NCI-H128 (cell line): ENCODE measurements around the gene AGPAT1.
"Not testable (repeated sequence)": the region's sequence is repeated elsewhere in the genome, so short reads cannot be mapped to it uniquely, and the experiment has no call there.

Experiments used
- DNase-seq: peaks from one replicate; lab custom pipeline; 2025; ENCODE audit not compliant: unreplicated experiment; lab: John Stamatoyannopoulos, UW

AGPAT1 gene, protein sequence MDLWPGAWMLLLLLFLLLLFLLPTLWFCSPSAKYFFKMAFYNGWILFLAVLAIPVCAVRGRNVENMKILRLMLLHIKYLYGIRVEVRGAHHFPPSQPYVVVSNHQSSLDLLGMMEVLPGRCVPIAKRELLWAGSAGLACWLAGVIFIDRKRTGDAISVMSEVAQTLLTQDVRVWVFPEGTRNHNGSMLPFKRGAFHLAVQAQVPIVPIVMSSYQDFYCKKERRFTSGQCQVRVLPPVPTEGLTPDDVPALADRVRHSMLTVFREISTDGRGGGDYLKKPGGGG

DNA sequence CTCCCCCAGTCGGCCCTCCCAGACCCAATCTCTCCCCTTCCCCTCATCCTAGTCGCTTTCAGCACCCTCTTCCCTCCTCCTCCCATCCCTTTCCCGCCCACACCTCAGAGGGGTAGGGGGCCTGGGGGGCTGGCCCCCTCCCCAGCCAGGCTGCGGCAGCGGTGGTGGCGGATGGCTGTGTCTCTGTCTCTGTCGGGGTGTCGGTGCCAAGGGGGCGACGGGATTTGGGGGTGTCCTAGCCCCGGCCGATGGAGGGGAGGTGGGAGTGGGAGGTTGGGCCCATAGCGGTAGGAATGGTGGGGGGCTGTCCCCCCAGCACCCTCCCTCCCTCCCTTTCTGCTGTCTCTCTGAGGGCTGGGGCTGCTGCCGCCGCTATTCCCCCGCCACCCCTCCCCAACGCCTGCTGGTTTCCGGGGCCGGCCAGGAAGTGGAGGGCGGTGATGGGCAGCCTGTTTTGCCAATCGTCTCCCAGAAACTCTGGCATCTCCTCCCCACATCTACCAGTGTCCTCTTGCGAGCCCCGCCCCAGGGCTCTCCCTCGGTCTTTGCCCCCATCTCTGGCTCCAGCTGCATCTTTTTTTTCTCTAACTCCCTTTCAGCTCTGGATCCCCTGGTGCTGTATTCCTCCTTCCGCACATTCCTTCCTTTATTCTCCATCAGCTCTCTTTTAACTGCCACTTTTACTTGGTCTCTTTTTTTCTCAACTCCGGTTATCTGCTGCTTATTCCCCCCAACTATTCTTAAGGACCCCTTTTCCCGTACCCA lies at the start of gene AGPAT1:
Gene AGPAT1, minus strand, starts transcription at position 374 of the 765 bp plus-strand sequence. CDS start 4,588 bp downstream, outside the sequence.
- DNase-seq: peak; percentile 85

DNA sequence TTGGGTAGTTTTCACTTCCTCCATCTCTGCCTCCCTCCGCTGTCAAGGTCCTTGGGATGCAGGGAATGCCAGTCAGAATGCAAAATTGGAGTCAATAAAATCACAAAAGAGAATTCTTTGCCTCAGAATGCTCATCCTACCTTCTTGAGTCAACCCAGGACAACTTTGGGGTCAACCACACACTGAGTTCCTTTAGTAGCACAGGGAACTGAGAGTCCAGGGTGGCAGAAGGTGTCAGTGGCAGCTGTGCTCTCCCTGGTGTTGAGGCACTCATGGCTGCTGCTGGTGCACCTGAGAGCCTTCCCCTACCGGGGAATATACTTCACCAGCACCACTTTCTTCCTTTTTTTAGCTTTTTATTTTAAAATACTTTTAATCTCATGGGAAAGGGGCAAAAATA lies 48.8 kb upstream of the AGPAT1 start:
- DNase-seq: no peak

DNA sequence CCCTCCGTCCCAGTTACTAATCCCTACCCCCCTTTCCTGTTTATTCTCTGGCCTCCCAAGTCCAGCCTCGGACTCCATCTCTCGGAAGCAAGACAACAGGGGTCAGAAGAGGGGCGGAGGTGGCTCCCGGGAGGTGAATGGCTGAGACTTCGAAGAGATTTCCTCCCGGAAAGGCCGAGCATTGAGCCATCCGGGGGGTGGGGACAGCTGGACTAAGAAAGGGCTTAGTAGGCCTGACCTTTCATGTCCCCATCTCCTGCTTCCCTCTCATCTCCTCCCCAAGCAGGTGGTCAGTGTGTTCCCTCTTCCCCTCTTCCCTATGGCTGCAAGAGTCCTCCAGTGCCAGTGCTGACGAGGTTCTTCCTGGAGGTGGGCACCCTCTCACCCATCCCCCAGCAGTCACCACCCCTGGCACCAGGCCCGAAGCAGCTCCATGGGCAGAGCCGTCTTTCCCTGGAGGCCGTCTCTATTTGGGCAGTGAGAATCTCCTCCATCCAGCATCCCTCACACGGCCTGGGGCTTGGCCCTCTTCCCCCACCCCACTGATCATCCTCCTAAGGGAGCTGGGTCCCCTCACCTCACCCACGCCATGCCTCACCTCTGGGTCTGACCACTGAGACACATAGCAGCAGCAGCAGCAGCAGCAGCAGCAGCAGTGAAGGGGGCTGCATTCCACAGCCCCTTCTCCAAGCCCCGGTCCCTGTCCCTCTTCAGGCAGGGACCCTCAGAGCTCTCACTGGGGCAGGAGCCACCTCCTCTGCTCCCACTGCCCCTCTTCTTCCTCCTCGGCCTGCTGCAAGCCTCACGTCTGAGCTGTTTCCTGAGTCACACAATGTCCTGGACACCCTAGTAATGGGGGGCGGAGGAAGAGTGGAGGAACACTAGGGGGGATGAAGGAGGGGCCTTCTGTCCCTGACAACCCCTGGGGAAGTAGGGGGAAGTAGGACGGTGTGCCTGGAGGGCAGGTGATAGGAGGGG lies 47.7 kb upstream of the AGPAT1 start, which contains the start of gene NOTCH4:
Gene NOTCH4, minus strand, starts transcription at position 810 of the 978 bp plus-strand sequence. Its CDS starts 139 bp downstream, at position 671.
- no peak for DNase-seq

DNA sequence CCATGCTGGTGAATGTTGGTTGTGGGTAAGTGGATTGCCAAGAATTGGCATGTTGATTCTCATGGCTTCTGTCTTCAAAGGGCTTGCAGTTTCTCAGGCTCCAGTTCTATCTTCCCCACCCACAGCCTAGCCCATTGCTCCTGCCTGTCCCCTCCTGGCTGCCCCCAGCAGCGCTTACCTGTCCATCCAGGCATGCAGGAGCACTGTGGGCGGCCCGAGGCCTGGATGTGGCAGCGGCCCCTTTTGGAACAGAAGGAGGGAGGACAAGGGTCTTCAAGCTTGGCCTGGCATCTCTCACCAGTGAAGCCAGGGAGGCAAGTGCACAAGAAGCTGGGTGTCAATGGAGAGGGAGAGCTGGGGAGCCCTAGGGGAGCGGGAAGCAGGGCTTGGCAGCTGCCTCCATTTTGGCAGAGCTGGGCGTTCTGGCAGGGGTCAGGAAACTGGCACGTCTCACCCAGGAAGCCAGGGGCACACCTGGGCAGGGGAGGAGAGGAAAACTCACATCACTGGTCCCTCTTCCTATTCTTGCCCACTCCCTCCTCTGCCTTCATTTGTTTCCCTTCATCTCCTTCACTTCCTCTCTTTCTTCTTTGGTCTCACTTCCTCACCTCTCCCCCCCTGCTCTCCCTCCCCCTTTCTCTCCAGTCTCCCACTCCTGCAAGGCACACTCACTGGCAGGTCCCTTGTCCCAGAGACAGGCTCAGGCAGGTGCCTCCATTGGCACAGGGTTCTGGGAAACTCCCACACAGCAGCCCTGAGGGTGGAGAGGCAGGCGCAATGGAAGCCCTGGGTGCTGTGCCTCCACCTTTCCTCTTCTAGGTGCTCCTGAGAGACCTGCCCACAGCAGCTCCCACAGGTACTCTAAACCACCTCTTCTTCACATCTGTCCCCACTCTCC lies 46.7 kb upstream of the AGPAT1 start:
- no peak for DNase-seq

DNA sequence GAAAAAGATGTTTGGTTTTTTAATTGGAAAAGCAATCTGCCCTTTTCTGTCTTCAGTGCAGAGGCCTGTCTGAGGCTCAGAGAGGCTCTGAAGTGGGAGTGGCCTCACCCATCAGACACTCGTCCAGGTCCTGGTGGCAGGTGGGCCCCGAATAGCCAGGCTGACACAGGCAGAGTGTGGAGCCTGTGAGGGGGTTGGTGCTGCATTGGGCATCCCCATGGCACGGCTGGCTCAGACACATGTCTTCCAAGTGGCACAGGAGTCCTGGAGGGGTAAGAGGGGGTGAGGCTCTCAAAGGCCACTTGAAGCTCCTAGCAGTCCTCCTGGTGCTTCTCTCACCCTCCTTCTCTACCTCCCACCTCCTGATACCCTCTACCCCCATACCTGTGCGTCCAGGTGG lies 44.1 kb upstream of the AGPAT1 start:
- DNase-seq: no peak

DNA sequence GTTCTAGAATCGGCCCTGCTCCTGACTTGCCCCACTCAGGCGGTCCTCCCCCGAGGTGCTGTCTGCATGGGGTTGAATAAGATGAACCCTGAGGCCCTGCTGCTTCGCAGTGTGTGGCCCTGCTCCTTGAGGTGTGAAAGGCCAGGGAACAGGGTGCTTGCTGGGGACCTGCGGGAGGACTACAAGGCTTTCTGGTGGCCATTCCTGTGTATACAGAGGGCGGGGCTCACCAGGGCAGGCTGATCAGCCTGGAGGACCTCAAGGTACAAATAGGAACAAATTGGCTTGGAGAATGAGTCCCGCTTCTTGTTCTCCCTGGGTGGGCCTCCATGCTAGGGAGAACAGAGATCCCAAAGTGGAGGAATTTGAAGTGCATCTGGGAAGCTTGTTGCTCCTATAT lies 42.3 kb upstream of the AGPAT1 start:
- no peak for DNase-seq

DNA sequence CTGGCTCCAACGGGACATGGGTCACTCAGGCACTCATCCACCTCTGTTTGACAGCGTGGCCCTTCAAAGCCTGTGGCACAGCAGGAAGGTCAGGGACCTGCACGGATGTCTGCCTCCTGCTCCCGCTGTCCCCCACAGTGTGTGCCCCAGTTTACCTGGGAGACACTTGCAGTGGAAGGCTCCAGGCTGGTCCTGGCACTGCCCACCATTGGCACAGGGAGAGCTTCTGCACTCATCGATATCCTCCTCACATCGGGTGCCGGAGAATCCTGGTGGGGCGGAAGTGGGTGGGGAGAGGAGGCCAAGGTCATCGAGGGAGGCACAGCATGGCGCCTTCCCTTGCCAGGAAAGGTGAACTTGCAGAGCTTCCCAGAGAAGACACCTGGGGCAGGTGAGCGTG lies 41.1 kb upstream of the AGPAT1 start:
- no peak for DNase-seq

DNA sequence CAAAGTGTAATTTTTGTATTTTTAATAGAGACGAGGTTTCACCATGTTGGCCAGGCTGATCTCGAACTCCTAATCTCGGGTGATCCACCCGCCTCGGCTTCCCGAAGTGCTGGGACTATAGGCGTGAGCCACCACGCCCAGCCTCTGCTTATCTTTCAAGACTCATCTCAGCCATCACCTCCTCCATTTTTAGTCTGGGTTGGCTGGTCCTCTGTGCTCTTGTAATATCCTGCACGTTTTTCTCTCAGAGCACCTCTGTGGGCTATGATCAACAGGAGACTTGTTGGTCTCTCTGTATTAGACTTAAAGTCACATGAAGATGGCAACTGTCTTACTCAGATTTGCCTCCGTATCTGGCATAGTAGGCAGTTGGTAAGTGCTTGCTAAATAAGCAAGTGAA lies 40.4 kb upstream of the AGPAT1 start:
- DNase-seq: no peak

DNA sequence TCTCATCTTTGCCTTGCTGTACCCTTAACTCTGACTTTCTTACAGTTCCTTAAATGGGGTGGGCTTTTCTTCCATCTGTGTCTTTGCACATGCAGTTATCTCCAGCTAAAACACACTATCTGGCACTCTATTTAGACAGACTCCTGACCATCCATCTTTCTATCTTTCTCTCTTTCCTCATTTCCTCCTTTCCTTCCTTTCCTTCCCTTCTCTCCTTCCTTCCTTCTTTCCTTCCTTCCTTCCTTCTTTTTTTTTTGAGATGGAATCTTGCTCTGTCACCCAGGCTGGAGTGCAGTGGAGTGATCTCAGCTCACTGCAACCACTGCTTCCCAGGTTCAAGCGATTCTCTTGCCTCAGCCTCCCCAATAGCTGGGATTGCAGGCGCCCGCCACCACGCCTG lies 39.7 kb upstream of the AGPAT1 start:
- no peak for DNase-seq

DNA sequence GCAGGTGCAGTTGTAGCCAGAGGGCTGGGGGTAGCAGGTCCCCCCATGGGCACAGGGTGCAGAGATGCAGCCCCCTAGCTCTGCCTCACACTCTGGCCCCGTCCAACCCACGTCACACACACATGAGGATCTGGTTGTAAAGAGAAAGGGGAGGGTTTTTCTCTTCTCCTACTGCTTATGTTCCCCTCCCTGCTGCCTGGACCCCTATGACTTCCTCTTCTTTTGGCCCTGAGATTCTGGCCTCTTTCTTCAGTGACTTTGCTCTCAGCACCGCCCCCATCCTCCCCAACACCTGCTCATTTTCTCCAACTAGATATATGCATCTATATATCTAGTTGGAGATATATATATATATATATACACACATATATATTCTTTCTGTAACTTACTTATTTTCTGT lies 38.2 kb upstream of the AGPAT1 start:
- DNase-seq: no peak

DNA sequence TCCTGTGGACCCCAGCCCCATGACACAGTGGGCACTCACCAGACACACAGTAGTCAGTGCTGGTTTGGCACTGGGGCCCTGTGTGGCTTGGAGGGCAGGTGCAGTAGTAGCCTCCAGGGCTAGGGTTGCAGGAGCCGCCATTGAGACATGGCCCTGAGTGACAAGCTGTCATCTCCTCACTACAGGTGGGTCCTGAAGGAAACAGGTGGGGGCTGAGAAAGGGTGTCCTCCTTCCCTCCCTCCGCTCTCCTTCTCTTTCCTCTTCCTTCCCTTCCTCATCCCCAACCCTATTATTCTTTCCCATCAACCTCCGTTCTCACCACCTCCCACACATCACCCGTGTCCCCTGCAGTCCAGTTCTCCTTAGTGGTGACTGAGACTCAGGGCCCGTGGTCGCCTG lies 37.8 kb upstream of the AGPAT1 start:
- DNase-seq: no peak

DNA sequence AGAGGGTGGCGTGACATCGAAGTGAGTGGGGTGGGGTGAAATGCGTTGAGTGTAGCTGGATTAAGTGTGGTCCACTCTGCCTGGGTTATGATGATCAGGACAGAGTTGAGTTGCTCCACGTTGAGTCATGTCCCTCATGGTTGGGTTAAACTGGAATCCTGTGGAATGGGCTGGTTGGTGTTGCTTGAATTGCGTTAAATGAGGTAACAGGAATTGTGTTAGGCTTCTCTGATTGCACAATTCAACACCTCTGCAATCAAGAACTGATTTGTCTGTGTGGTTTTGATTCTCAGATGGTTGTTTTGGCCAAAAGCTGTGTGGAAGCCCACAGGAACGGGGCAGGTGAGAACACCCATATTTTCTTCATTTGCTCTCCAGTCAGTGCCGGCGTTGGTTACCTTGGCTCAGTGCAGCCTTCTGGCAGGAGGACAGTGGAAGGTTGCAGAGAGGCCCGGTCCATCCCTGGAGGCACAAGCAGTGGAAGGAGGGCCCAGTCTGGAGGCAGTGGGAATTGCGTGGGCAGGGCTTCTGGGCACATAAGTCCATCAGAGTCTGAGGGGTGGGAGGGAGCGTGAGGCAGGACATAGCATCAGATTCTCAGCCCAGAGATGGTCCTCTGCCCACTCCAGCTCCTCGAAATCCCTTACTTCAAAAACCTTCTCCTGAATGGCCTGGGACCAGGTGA lies 36.3 kb upstream of the AGPAT1 start:
- no peak for DNase-seq

DNA sequence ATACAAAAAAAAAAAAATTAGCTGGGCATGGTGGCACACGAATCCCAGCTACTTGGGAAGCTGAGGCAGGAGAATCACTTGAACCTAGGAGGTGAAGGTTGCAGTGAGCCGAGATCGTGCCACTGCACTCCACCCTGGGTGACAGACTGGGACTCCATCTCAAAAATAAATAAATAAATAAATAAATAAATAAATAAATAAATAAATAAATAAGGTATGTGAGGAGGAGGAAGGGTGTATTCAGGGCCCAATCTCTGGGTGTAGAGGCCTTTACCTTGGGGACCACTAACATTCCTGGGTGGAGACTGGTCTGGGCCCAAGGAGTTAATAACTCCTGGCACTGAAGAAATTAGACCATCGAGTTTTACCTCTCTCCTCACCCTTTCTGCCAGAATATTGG lies 35.5 kb upstream of the AGPAT1 start:
- DNase-seq: not testable (repeated sequence)

DNA sequence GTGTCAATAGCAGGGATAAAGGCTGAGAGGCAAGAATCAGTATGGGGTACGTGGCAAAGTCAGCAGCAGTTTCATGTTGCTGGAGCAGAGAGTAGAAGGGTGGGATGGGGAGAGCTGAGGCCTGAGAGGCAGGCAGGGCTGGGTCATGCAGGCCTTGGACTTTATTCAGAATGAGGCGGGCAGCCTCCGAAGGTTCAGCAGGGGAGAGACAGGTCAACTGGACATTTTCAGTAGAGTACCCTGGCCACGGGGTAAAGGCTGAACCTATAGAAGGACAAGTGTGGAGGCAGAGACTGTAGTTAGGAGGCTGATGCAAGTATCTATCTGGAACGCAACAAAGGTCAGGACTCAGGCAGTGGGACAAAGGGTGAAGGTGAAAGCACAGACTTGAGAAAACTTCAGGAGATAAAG lies 34.3 kb upstream of the AGPAT1 start:
- DNase-seq: no peak

DNA sequence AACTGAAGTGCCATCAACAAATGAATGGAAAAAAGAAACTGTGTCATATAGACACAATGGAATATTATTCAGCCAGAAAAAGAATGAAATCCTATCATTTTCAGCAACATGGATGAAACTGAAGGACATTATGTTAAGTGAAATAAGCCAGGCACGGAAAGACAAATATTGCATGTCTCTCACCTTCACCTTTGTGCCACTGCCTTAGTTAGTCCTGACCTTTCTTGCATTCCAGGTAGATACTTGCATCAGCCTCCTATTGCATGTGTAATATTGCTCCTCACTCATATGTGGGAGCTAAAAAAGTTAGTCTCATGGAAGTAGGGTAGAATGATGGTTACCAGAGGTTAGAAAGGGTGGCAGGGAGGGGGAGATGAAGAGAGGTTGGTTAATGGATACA lies 33.1 kb upstream of the AGPAT1 start:
- DNase-seq: no peak

DNA sequence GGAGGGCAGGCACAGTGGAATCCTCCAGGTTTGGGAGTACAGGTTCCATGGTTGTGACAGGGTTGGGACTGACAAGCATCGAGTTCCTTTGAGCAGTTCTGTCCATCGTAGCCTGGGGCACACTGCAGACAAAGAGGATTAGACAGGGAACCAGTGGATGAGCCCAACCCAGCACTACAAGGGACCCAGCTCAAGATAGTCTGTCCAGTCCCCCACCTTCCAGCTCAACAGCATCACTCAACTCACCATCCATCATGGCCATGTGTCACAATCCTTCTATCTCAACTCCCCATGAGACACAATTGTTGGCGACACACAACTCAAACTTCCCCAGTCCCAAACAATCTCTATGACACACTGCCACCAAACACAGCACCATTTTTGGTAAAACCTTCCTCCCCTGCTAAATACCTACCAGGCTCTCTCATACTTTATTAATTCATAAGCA lies 28.4 kb upstream of the AGPAT1 start:
- no peak for DNase-seq

DNA sequence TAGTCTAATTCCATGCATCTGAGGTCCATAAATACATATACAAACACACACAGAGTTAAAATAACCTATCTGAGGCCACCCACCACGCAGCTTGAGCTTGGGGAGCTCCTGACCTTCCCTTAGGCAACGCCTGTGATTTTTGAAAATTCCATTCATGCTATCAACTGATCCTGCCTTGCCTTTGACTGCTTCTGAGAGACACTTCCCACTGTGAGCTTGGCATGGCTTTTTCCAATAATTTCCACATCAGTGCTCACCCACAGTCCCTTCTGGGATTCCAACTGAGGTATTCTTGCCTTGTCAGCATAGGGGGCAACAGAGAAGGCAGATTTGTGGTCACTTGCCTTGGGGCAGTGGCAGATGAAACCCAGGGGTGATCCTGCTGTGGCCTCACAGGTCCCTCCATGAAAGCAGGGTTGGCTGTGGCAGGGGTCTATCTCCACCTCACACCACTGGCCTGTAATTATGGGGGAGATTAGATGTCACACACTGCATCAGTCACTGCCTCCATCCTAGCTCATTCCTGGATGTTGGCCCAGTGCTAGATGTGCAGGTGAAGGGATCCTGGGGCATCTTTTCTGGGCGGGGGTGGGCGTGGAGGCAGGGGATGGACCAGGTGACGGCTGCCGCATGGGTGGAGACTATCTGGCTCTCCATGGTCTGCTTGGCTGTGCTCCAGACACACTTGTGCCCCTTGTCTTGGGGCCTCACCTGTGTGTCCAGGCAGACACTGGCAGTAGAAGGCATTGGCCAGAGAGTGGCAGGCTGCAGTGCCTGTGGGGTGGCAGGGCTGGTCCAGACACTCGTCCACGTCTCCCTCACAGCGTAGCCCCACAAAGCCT lies 27.8 kb upstream of the AGPAT1 start:
- no peak for DNase-seq

DNA sequence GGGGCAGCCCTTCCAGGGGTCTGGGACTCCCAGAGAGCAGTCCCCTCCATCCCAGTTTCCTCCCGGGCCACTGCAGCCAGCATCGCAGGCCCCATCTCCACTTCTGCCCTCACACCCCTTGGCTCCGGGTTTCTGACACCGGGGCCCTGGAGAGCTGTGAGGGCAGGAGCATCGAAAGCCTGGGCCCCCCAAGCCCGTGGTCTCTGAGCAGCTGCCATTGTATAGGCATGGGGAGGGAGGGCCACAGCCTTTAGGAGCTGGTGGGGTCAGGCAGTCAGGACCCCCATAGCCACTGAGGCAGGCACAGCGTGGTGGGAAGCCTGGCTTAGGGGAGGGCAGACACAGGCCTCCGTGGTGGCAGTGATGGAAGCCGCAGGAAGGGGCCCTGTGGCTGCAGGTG lies 26.3 kb upstream of the AGPAT1 start:
- no peak for DNase-seq
